IMR-90 (cell line): ENCODE data around the gene MYH7B. TPM values are rescaled to one million over a fixed set of nuclear protein-coding genes. Genes with fewer than 3 reads are reported as not detected.

Experiments
- ATAC-seq: fragments of 200-7000 bp; cut with Tn5 transposase; 2 replicates; pipeline ENCODE4 v1.9.1; 2020; ENCODE audit warnings: low read depth, mild to moderate bottlenecking, moderate library complexity
- BruUV-seq: library from RNA; stranded (reverse); fragments of 400-500 nt; replicated peaks from 2 replicates; lab custom pipeline; 2021; lab: Mats Ljungman, UMichigan
- CTCF ChIA-PET: fragments of 300-600 bp; formaldehyde crosslinking; extraction: SDS; loops from one replicate; lab custom pipeline; 2021; ENCODE audit warnings: antibody characterized with exemption; lab: Yijun Ruan, JAX
- POLR2A ChIA-PET: fragments of 300-600 bp; sonication (Branson Sonifier 250); formaldehyde crosslinking; loops from one replicate; lab custom pipeline; 2022; ENCODE audit warnings: antibody characterized with exemption; ENCODE audit not compliant: unreplicated experiment; lab: Charles Lee
- DNase-seq: peaks from one replicate; pipeline ENCODE4 v3.0.0; 2013
- H2AFZ ChIP-seq: replicated peaks from 2 replicates; pipeline ENCODE3; 2013; ENCODE audit warnings: low read length, mild to moderate bottlenecking; ENCODE audit not compliant: poor library complexity
- H2AK5ac ChIP-seq: 2 replicates; pipeline ENCODE4 v1.6.1; 2013; ENCODE audit warnings: low read depth, low read length, inconsistent platforms
- H2AK9ac ChIP-seq: replicated peaks from 2 replicates; pipeline ENCODE3; 2013; ENCODE audit warnings: mild to moderate bottlenecking, low read depth, low read length, moderate library complexity; ENCODE audit not compliant: poor library complexity
- H2BK120ac ChIP-seq: 2 replicates; pipeline ENCODE4 v1.6.1; 2013; ENCODE audit warnings: low read depth, low read length, inconsistent platforms
- H2BK15ac ChIP-seq: 3 replicates; pipeline ENCODE4 v1.6.1; 2013; ENCODE audit warnings: low read depth, low read length, inconsistent platforms
- H2BK20ac ChIP-seq: 2 replicates; pipeline ENCODE4 v1.6.1; 2013; ENCODE audit warnings: low read depth, mild to moderate bottlenecking, inconsistent platforms, low read length, moderate library complexity
- H2BK5ac ChIP-seq: 2 replicates; pipeline ENCODE4 v1.6.1; 2013; ENCODE audit warnings: mild to moderate bottlenecking, low read depth, low read length, inconsistent platforms; ENCODE audit not compliant: poor library complexity, severe bottlenecking
- H3K14ac ChIP-seq: replicated peaks from 2 replicates; pipeline ENCODE4 v1.6.1; 2013; ENCODE audit warnings: low read depth, low read length, inconsistent platforms
- H3K18ac ChIP-seq: 2 replicates; pipeline ENCODE4 v1.6.1; 2013; ENCODE audit warnings: low read depth, low read length, control low read depth
- H3K23ac ChIP-seq: 2 replicates; pipeline ENCODE4 v1.6.1; 2013; ENCODE audit warnings: low read depth, low read length, inconsistent platforms
- H3K27ac ChIP-seq: 2 replicates; pipeline ENCODE4 v1.5.1; 2013; ENCODE audit warnings: mild to moderate bottlenecking, control low read depth, low read length; ENCODE audit not compliant: insufficient read depth
- H3K27me3 ChIP-seq: 2 replicates; pipeline ENCODE4 v1.6.1; 2013; ENCODE audit warnings: low read length; ENCODE audit not compliant: control insufficient read depth, insufficient read depth
- H3K36me3 ChIP-seq: 2 replicates; pipeline ENCODE4 v1.6.1; 2013; ENCODE audit warnings: low read length, mixed read lengths; ENCODE audit not compliant: control insufficient read depth, insufficient read depth
- H3K4ac ChIP-seq: 2 replicates; pipeline ENCODE4 v1.6.1; 2013; ENCODE audit warnings: low read depth, low read length, inconsistent platforms
- H3K4me1 ChIP-seq: 2 replicates; pipeline ENCODE4 v1.6.1; 2013; ENCODE audit warnings: low read length, mixed read lengths; ENCODE audit not compliant: control insufficient read depth, insufficient read depth
- H3K4me2 ChIP-seq: 2 replicates; pipeline ENCODE4 v1.6.1; 2013; ENCODE audit warnings: low read depth, mild to moderate bottlenecking, control low read depth, low read length, moderate library complexity
- H3K4me3 ChIP-seq: 2 replicates; pipeline ENCODE4 v1.5.1; 2013; ENCODE audit warnings: low read depth, mild to moderate bottlenecking, control low read depth, low read length, moderate library complexity; ENCODE audit not compliant: insufficient read depth
- H3K56ac ChIP-seq: 2 replicates; pipeline ENCODE4 v1.6.1; 2013; ENCODE audit warnings: low read length, inconsistent platforms; ENCODE audit not compliant: insufficient read depth; ENCODE audit errors: extremely low read depth
- H3K79me1 ChIP-seq, 2 experiments: 2 replicates each; pipeline ENCODE4 v1.6.1; 2013; ENCODE audit warnings: low read length in 2 of 2, inconsistent platforms in 1 of 2, low read depth in 1 of 2
- H3K9ac ChIP-seq: 2 replicates; pipeline ENCODE4 v1.6.1; 2013; ENCODE audit warnings: low read depth, low read length, control low read depth
- H3K9me1 ChIP-seq: 2 replicates; pipeline ENCODE4 v1.6.1; 2013; ENCODE audit warnings: low read length, inconsistent platforms; ENCODE audit not compliant: insufficient read depth
- H3K9me3 ChIP-seq: 2 replicates; pipeline ENCODE4 v1.6.1; 2013; ENCODE audit warnings: low read length; ENCODE audit not compliant: control insufficient read depth, insufficient read depth
- H4K20me1 ChIP-seq: 2 replicates; pipeline ENCODE4 v1.6.1; 2013; ENCODE audit warnings: low read length, inconsistent platforms; ENCODE audit not compliant: insufficient read depth
- H4K5ac ChIP-seq: 2 replicates; pipeline ENCODE4 v1.6.1; 2013; ENCODE audit warnings: mild to moderate bottlenecking, low read depth, low read length, control low read depth
- H4K8ac ChIP-seq, 2 experiments: 2 replicates each; pipeline ENCODE4 v1.6.1; 2013; ENCODE audit warnings: low read depth in 2 of 2, low read length in 2 of 2, control low read depth in 1 of 2, inconsistent platforms in 1 of 2
- H4K91ac ChIP-seq: 2 replicates; pipeline ENCODE4 v1.6.1; 2013; ENCODE audit warnings: low read depth, low read length, inconsistent platforms; ENCODE audit not compliant: insufficient read depth
- CEBPB ChIP-seq: IDR thresholded peaks from 2 replicates; pipeline ENCODE4 v1.6.1; 2012; ENCODE audit warnings: low read depth, low read length, improper control_type of control experiment
- FOS ChIP-seq: fragments of 150-350 bp; IDR thresholded peaks from 2 replicates; pipeline ENCODE4 v1.6.1; 2016; ENCODE audit warnings: low read depth, low read length
- NFE2L2 ChIP-seq: fragments of 150-350 bp; IDR thresholded peaks from 2 replicates; pipeline ENCODE4 v1.6.1; 2016; ENCODE audit warnings: low read depth, mild to moderate bottlenecking, low read length
- WGBS, 2 experiments: methylation state at CpG; one replicate each; pipeline versions ENCODE4 v1.1.5 to v1.1.7; 2013; ENCODE audit warnings: missing lambda C conversion rate in 2 of 2; ENCODE audit not compliant: insufficient read length in 1 of 2; ENCODE audit errors: extremely low coverage in 2 of 2; 5-methylcytosine and 5-hydroxymethylcytosine counted together
- dilution Hi-C: fragments of 300-500 bp; cut with HindIII; formaldehyde crosslinking; loops from one replicate; pipeline ENCODE4 v1.14.3; 2018; ENCODE audit warnings: low sequenced_read_pairs; ENCODE audit not compliant: unreplicated experiment
- in situ Hi-C: fragments of 300-500 bp; cut with MboI; formaldehyde crosslinking; loops from 3 replicates; pipeline ENCODE4 v1.14.3; 2019; ENCODE audit warnings: low sequenced_read_pairs, inconsistent platforms, mixed read lengths
- intact Hi-C: fragments of 100-400 bp; cut with micrococcal nuclease; formaldehyde crosslinking; loops from 2 replicates; pipeline ENCODE4 v1.10.0; 2022
- polyA plus RNA-seq, 3 experiments: library from polyadenylated mRNA; depleted of rRNA; stranded (reverse); fragments of >200 nt; gene quantifications; 2 replicates each; pipeline ENCODE4 v1.2.3, GENCODE V29; 2012; ENCODE audit warnings: low replicate concordance in 1 of 3
- total RNA-seq: library from RNA; depleted of rRNA; stranded (reverse); fragments of >200 nt; gene quantifications from 2 replicates; pipeline ENCODE4 v1.2.3, GENCODE V29; 2012
- TF ChIP-seq, protein P1 (sequence below): fragments of 150-350 bp; IDR thresholded peaks from 2 replicates; pipeline ENCODE4 v1.6.1; 2017; ENCODE audit warnings: mild to moderate bottlenecking, antibody characterized with exemption, low read length, low read depth

Gene MYH7B
- total and polyA plus RNA-seq, 2 of the 4 experiments (the other 2 are of a cell fraction): 0.09 TPM; not detected in 1

DNA sequence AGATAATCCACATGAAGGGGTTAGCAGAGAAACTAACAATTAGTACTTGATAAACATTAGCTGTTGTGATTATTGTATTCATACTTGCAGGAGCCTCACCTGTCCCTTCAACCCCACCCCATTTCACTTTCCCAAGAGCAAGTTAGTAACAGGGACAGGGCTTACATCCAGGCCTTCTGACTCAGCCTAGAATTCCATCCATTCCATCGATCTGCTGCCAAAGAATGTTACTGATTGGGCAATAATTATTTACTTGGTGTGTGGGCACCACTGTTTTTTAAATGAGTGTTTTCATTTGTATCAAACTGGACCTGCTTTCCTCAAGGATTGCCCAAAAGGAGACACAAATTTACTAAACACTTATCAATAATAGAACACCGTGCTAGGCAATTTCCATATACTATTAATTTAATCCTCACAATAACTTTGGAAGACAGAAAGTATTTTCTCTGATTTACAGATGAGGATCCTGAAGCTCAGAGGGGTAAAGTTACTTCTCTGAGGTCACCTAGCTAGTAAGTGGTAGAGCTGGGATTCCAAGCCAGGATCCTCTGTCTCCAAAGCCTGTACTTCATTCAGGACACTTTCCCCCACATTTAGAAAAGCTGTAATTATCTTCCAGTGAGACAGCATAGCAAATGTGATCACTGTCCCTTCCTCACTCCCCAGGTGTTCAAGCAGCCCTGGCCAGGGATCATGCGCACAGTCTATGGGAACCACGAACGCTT, 32.9 kb upstream of the MYH7B start:
- peak overlapping the region; percentile 62; the same call in 1 of the 2 replicates for H3K56ac ChIP-seq
- H3K9me1 ChIP-seq: peaks cover 30% of the 10 kb centered on the region
- peak overlapping the region; percentile 91 for H2AK5ac ChIP-seq
- H3K4me2 ChIP-seq: peak overlapping the region; percentile 18; the same call in 1 of the 2 replicates
- peak overlapping the region; percentile 95 for H2BK15ac ChIP-seq
- dilution Hi-C loops: no loop called here
- BruUV-seq: no TSS peak
- no CpG with 5 or more reads among the region's 5 CpGs for WGBS, 2 experiments
- ATAC-seq: peak; percentile 86
- peak overlapping the region; percentile 75 for H4K91ac ChIP-seq
- peak overlapping the region; percentile 71; the same call in 1 of the 2 replicates for H4K5ac ChIP-seq
- H3K36me3 ChIP-seq: peaks cover 42% of the 10 kb centered on the region
- peak overlapping the region; percentile 85 for H2BK20ac ChIP-seq
- H4K20me1 ChIP-seq: no peaks in the 10 kb centered on the region
- intact Hi-C loops: no loop called here
- no peak overlapping the region for H3K4me3 ChIP-seq
- H4K8ac ChIP-seq: peak overlapping the region; percentile 32 to 77; a peak in 2 of 4 replicates
- H2AFZ ChIP-seq: peak overlapping the region; percentile 9
- peak overlapping the region; percentile 83 for H2BK5ac ChIP-seq
- H2AK9ac ChIP-seq: no peak overlapping the region
- H3K79me1 ChIP-seq: peaks cover 0 to 19% of the 10 kb centered on the region in 2 experiments; a peak in 2 of 4 replicates
- peak overlapping the region; percentile 79; the same call in 1 of the 2 replicates for H3K18ac ChIP-seq
- peak; percentile 21; the same call in 1 of the 2 replicates for TF ChIP-seq NFE2L2
- peak; percentile 99 for TF ChIP-seq CEBPB
- TF ChIP-seq, protein P1, sequence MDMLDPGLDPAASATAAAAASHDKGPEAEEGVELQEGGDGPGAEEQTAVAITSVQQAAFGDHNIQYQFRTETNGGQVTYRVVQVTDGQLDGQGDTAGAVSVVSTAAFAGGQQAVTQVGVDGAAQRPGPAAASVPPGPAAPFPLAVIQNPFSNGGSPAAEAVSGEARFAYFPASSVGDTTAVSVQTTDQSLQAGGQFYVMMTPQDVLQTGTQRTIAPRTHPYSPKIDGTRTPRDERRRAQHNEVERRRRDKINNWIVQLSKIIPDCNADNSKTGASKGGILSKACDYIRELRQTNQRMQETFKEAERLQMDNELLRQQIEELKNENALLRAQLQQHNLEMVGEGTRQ: no peak
- peak; percentile 69; the same call in 1 of the 2 replicates for TF ChIP-seq FOS
- in situ Hi-C loops: no loop called here
- H3K27ac ChIP-seq: peak overlapping the region; percentile 91; the same call in 1 of the 2 replicates
- ChIA-PET CTCF (interaction anchor here (0.5 kb wide), 1 partner anchor 29 kb away, joined by 3 read pairs; no protein-coding TSS in a partner anchor), POLR2A (interaction anchor here (0.6 kb wide), 1 partner anchor 51 kb away, joined by 11 read pairs; no protein-coding TSS in a partner anchor)
- H3K14ac ChIP-seq: peak overlapping the region; percentile 82
- H3K9me3 ChIP-seq: no peaks in the 10 kb centered on the region
- H3K4ac ChIP-seq: peak overlapping the region; percentile 73
- peak; percentile 83 for DNase-seq
- peaks cover 10% of the 10 kb centered on the region for H3K4me1 ChIP-seq
- H3K27me3 ChIP-seq: no peaks in the 10 kb centered on the region
- H2BK120ac ChIP-seq: peak overlapping the region; percentile 77
- no peak overlapping the region for H3K9ac ChIP-seq
- peak overlapping the region; percentile 53; the same call in 1 of the 2 replicates for H3K23ac ChIP-seq
